Testis (tissue), 2 donors: Measurements from ENCODE around the gene C11orf58.

Experiments
- CTCF ChIP-seq, 3 experiments: fragments of 450-650 bp in 2 of 3; fragments of 200-600 bp in 1 of 3; sonication (generic) in 1 of 3; IDR thresholded peaks; one replicate each; pipeline ENCODE4 v1.5.1; 2016 to 2019; ENCODE audit warnings: antibody characterized with exemption in 3 of 3, mild to moderate bottlenecking in 2 of 3, moderate library complexity in 1 of 3
- POLR2A ChIP-seq: fragments of 450-650 bp; IDR thresholded peaks from one replicate; pipeline ENCODE4 v1.6.1; 2017; ENCODE audit warnings: antibody characterized with exemption, mild to moderate bottlenecking, moderate library complexity

DNA sequence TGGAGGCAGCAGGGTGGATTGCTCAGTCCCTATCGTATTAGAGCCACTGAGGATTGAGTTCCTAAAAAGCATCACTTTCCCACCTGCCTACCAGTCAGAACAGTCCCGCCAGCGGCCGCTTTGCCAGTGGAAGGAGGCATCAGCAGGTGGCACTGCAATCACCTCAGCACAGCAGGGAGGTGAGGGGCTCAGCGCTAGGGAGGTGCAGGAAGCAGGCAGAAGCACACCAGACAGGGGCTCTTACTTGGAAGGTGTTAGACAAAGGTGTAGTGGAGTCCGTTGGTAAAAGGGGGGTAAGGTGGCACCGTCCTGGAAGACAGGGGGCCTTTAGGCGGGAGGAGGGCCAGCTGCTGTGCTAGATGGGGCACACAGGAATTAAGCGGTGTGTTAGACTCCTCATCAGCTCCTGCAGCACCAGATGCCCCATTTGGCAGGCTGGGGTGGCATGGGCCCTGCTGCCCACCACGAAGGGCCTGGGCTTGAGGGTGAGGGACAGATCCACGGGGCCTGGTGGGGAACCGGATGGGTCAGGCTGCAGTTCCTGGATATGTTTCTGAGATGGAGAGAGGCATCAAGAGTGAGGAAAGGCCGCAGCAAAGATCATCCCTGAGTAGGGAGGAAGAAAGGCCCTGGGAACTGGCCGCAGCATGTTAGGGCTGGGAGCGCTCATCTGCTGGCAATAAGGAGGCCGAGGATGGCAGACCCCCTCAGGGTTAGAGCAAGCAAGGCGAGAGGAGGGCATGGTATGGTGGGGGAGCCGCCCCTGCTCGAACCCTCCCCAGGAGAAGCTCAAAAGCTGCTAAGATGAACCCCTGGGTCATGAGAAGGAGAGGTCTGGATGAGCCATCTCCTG, 42.5 kb downstream of the C11orf58 start:
- TF ChIP-seq CTCF (IDR thresholded peaks at IDR 0.05) = no peak
- no peak for TF ChIP-seq POLR2A
